Mucosa of rectum (tissue), 2 donors: ENCODE data around the gene SH3BP5L.
"Not testable (repeated sequence)": the region's sequence is repeated elsewhere in the genome, so short reads cannot be mapped to it uniquely, and the experiment has no call there.

Experiments
- H3K27ac ChIP-seq, 2 donors: one replicate each; pipeline ENCODE4 v1.7.0; 2013; ENCODE audit warnings: inconsistent platforms in 2 of 2, low read depth in 2 of 2, low read length in 2 of 2
- H3K27me3 ChIP-seq, 2 donors: one replicate each; pipeline ENCODE4 v1.7.0; 2013; ENCODE audit warnings: low read length in 2 of 2; ENCODE audit not compliant: control insufficient read depth in 2 of 2, insufficient read depth in 2 of 2
- H3K36me3 ChIP-seq, 2 donors: one replicate each; pipeline ENCODE4 v1.7.0; 2013; ENCODE audit warnings: low read length in 2 of 2; ENCODE audit not compliant: control insufficient read depth in 2 of 2, insufficient read depth in 2 of 2
- H3K4me1 ChIP-seq, 2 donors: one replicate each; pipeline ENCODE4 v1.7.0; 2013; ENCODE audit warnings: low read length in 2 of 2, mild to moderate bottlenecking in 1 of 2; ENCODE audit not compliant: control insufficient read depth in 2 of 2, insufficient read depth in 2 of 2
- H3K4me3 ChIP-seq, 2 donors: one replicate each; pipeline ENCODE4 v1.7.0; 2013; ENCODE audit warnings: low read length in 2 of 2
- H3K9ac ChIP-seq, 2 donors: one replicate each; pipeline ENCODE4 v1.7.0; 2013; ENCODE audit warnings: low read length in 2 of 2, low read depth in 1 of 2, mild to moderate bottlenecking in 1 of 2
- H3K9me3 ChIP-seq, 2 donors: one replicate each; pipeline ENCODE4 v1.7.0; 2013; ENCODE audit warnings: low read length in 2 of 2; ENCODE audit not compliant: control insufficient read depth in 2 of 2
- donor health status: healthy.
- donor health status: Normal muscosa, but diverticular disease.

The SH3BP5L gene

DNA sequence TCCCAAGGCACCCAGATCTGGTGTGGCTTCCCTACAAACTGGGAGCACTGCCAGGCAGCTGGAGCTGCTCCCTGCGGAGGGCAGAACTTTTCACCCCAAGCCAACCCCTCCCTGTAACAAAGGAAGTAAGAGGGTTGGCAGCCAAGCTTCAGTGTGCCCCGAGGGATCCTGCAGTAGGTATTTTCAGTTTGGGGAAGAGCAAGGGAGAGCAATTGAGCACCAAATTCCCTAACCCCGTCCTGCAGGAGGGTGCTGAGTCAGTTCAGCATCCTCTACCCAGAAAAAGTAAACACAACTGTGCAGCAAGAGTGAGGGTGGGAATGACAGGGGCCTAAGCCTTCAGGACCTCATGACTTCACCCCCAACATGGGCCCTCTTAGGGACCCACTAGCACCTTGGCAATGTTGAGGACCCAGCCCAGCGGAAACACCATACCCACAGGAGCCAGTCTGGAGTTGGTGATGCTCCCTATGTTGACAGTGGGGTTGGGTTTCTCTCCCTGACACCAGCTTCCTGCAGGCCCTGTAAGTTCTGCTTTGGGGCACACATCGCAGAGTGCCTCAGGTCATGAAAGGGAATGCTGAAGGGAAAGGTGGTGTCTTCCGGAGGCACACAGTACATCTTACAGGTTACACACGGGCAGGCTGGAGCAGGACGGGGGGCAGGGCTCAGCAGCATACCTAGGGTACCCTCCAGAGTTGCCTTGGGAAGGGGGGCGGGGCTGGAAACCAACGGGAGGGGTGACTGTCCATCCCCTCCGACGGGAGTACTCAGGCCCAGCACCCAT lies 14.8 kb downstream of the SH3BP5L start:
- Histone ChIP-seq H3K4me3 (no peak overlapping the region), H3K36me3 (peaks cover 35 to 43% of the 10 kb centered on the region in 2 donors), H3K27ac (no peak overlapping the region), H3K4me1 (peaks cover 13 to 14% of the 10 kb centered on the region in 2 donors), H3K9ac (no peak overlapping the region), H3K9me3 (no peaks in the 10 kb centered on the region), H3K27me3 (no peaks in the 10 kb centered on the region)

DNA sequence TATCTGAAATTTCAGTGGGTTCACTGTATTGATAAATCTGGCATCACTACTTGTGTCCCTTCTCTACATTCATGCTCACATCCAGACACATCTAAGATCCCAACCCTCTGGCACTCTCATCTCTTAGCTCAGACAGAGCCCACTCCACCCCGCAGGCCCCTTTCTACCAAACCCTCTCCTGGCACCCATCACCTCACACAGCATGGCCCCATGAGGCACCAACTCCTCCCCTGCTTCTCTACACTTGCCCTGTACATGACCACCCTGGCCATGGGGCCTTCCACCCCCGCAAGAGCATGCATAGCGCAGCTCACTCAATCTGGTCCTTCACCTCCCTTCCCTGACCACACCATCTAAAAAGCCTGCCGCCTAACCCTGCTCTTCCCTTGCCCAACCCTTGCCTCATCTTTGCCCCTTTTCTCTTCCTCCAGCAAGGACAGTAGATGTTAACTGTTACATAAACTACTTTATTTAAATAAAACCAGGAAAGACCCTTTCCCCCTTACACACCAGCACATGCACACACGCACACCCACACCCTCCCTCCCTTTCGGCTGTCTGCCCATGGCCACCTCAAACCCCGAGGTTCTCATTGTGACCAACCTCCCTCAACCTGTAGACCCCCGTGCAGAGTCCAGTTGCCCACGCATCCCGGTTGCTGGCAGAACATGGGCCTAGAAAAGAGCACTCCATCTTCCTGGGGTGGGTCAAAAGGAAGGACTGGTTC lies 15.6 kb downstream of the SH3BP5L start:
- no peak overlapping the region for H3K9ac ChIP-seq
- H3K4me3 ChIP-seq, result no peak overlapping the region

DNA sequence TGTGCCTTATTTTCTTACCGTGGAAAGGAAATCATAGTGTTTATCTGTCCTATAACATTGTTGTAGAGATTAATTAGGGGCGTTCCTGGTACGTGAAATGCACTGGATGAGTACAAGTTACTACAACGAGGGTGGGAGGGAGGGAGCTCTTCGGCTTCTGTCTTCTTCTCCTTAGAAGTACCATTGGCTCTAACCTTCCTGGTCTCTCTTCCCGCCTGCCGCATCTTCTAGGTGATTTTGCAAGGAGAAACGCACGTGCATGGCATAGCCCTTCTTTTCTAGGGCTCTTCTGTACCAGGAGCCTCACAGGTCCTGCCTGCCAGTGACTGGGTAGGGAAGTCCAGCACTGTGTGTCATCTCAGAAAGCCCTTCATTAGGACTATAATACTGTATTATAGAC lies 16.8 kb downstream of the SH3BP5L start:
- Histone ChIP-seq H3K9ac (no peak overlapping the region), H3K27ac (no peak overlapping the region), H3K4me1 (peaks cover 30 to 31% of the 10 kb centered on the region in 2 donors), H3K9me3 (no peaks in the 10 kb centered on the region), H3K4me3 (no peak overlapping the region), H3K27me3 (no peaks in the 10 kb centered on the region), H3K36me3 (peaks cover 16 to 24% of the 10 kb centered on the region in 2 donors)

More for the DNA sequence above, 15.6 kb downstream of the SH3BP5L start:
- Histone ChIP-seq H3K4me1 (peaks cover 20 to 22% of the 10 kb centered on the region in 2 donors), H3K36me3 (peaks cover 28 to 37% of the 10 kb centered on the region in 2 donors), H3K9me3 (no peaks in the 10 kb centered on the region), H3K27ac (no peak overlapping the region), H3K27me3 (no peaks in the 10 kb centered on the region)

DNA sequence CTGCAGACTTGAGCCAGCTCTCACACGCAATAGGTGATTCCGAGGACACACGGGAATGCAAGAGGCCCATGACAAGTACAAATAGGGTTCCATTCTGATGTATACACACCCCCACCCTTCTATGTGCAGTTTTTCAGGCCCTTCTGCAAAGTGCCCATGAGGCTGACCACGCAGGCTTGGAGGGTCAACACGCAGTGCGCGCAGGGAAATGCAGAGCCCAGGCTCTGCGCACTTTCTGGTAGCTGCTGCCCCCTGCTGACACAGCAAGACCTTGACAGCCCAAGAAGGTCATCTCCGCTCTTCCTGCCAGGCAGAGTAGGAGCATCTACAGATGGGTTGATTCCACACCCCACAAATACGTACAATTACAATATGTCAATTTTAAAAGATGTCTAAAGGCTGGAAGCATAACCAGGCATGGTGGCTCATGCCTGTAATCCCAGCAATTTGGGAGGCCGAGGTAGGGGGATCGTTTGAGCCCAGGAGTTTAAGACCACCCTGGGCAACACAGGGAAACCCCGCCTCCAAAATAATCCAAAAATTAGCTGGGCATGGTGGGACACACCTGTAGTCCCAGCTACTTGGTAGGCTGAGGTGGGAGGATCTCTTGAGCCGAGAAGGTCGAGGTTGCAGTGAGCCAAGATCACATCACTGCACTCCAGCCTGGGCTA lies 18.5 kb downstream of the SH3BP5L start:
- Histone ChIP-seq H3K27ac (no peak overlapping the region), H3K9ac (peak overlapping the region in 1 of 2 donors; percentile 29), H3K36me3 (peaks cover 6 to 11% of the 10 kb centered on the region in 2 donors), H3K4me1 (peaks cover 30 to 39% of the 10 kb centered on the region in 2 donors), H3K9me3 (no peaks in the 10 kb centered on the region), H3K27me3 (no peaks in the 10 kb centered on the region), H3K4me3 (peak overlapping the region; percentile 10 to 17)

DNA sequence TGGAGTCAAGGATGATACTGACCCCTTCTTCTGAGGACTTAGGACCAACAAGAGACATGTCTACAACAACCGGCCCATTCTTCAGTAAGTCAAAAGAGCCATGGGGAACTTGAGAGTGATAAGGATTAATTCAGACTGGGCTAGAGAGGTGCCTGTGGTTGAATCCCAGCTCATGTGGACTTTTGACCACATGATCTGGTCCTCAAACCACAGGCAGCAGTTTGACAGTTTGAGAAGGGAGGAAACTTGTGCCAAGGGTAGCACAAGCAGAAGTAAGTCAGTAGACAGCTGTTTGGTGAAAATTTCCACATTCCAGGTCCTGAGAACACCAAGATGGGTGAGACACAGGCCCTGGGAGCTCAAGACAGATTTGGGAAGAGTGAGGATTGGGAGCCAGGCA lies 19.8 kb downstream of the SH3BP5L start:
- H3K27me3 ChIP-seq, result no peaks in the 10 kb centered on the region
- H3K4me3 ChIP-seq, result peak overlapping the region in 1 of 2 donors; percentile 8
- peak overlapping the region; percentile 66 to 77 for H3K27ac ChIP-seq

DNA sequence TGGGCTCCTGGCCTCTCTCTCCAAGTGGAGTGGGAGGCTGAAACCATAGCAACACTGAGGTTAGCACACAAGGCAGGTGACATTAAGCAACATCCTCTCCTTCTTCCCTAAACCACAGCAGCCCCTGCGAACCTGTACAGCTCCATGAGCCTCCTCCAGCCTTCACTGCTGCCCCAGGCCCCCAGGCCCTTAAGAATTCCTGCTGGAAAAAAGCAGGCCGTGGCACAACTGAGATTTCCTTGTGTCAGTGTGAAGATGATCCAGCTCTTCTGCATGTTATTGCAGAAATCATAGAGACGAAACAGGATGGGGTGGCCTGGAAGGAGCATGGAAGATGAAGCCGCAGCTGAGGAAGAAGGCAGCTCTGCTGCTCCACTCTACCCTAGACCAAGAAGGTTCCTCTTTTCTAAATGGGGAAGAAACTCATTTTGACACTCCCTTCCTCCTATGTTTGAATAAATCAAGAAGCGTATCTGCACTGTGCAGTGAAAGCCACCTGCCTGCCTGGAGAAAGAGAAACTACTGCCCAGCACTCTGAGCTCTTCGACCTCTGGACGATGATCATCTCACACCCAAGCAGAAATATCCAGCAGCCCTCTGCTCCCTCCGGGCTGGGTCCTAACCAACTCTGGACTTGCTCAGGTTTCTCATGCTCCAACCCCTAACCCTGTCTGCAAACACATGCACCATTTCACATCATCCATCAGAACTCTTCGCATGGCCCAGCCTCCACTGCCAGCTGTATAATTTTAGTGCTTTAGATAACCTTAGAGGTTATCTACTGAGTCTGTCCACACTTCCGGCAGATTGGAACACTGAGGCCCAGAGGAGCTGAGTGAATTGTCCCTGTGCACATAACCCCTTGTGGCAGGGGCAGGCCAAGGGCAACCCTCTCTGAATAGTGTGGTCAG lies 20.7 kb downstream of the SH3BP5L start:
- Histone ChIP-seq H3K27ac (peak overlapping the region; percentile 66 to 77), H3K9me3 (no peaks in the 10 kb centered on the region), H3K4me3 (peak overlapping the region; percentile 7 to 35), H3K36me3 (no peaks in the 10 kb centered on the region), H3K9ac (peak overlapping the region in 1 of 2 donors; percentile 19), H3K27me3 (no peaks in the 10 kb centered on the region), H3K4me1 (peaks cover 32 to 42% of the 10 kb centered on the region in 2 donors)

More for the DNA sequence above, 19.8 kb downstream of the SH3BP5L start:
- Histone ChIP-seq H3K4me1 (peaks cover 34 to 42% of the 10 kb centered on the region in 2 donors), H3K9ac (no peak overlapping the region), H3K36me3 (peaks cover 0 to 1% of the 10 kb centered on the region in 2 donors), H3K9me3 (no peaks in the 10 kb centered on the region)

DNA sequence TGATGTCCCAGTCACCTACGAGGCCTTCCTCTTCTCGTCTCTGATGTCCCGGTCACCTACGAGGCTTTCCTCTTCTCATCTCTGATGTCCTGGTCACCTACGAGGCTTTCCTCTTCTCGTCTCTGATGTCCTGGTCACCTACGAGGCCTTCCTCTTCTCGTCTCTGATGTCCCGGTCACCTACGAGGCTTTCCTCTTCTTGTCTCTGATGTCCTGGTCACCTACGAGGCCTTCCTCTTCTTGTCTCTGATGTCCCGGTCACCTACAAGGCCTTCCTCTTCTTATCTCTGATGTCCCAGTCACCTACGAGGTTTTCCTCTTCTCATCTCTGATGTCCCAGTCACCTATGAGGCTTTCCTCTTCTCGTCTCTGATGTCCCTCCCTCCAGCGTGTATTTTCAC lies 22.2 kb downstream of the SH3BP5L start:
- Histone ChIP-seq H3K4me1 (peaks cover 32 to 42% of the 10 kb centered on the region in 2 donors), H3K27ac (peak overlapping the region in 1 of 2 donors; percentile 1)
- H3K36me3 ChIP-seq, H3K9me3 ChIP-seq, H3K9ac ChIP-seq, H3K4me3 ChIP-seq, H3K27me3 ChIP-seq: not testable (repeated sequence)

DNA sequence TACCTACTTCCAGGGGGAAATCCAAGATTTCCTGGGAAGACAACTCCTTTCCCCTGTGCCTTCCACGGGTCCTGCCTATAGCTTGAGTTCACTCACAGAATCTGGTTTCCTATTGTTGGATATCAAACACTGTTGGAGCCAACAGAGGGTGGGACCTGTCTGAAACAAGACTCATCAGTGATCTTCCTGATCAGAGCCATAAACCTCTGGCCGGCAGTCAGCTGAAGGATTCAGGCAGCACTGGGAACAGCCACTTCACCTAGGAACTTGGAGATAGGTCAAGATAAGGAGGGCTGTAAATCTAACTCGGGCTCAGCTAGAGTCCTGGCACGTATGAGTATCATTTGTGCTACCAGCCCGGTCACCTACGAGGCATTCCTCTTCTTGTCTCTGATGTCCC lies 23.3 kb downstream of the SH3BP5L start:
- no peaks in the 10 kb centered on the region for H3K36me3 ChIP-seq
- H3K9ac ChIP-seq, result no peak overlapping the region
- no peaks in the 10 kb centered on the region for H3K9me3 ChIP-seq
- H3K27ac ChIP-seq, result peak overlapping the region; percentile 65 to 75
- peaks cover 32 to 42% of the 10 kb centered on the region in 2 donors for H3K4me1 ChIP-seq
- peak overlapping the region; percentile 4 to 22 for H3K4me3 ChIP-seq
- H3K27me3 ChIP-seq, result no peaks in the 10 kb centered on the region

DNA sequence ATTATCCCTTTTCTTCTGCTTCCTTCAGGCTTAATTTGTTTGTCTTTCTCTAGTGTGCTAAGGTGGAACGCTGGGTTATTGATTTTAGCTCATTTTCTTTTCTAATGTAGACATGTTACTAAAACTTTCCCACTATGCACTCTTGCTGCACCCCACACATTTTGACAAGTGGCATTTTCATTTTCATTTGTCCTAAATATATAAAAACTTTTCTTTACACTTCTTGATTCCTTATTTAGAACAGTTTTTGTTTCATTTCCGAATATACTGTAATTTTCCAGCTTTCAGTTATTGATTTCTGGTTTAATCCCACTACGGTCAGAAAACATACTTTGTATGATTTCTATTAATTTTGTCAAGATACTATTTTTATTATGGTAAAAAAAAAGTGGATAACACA lies 25.3 kb downstream of the SH3BP5L start:
- Histone ChIP-seq H3K9me3 (no peaks in the 10 kb centered on the region), H3K27ac (no peak overlapping the region), H3K9ac (no peak overlapping the region), H3K27me3 (no peaks in the 10 kb centered on the region), H3K4me1 (peaks cover 17 to 23% of the 10 kb centered on the region in 2 donors), H3K4me3 (no peak overlapping the region), H3K36me3 (no peaks in the 10 kb centered on the region)
